ENCODE data around the gene ROBO2. TPM values are rescaled to one million over a fixed set of nuclear protein-coding genes. Genes with fewer than 3 reads are reported as not detected.

Gene ROBO2
- total and polyA plus RNA-seq, 10 donors = 0.41 to 14.8 (median 5.2) TPM

GRCh38 chr3:77546246-77546645 is 506.3 kb downstream of the ROBO2 start:
- H3K4me3 ChIP-seq = no peak overlapping the region
- intact Hi-C loops (cut with DNase I; ENCODE audit: low total_unique reads) = no loop called here
- H3K4me1 ChIP-seq = no peaks in the 10 kb centered on the region
- peaks cover 0 to 8% (median 2%) of the 10 kb centered on the region in 8 donors for H3K9me3 ChIP-seq
- no peaks in the 10 kb centered on the region for H3K36me3 ChIP-seq
- no peak for DNase-seq
- no peak for TF ChIP-seq POLR2A (IDR thresholded peaks at IDR 0.05)
- no peak for TF ChIP-seq POLR2AphosphoS5 (IDR thresholded peaks at IDR 0.05)
- TF ChIP-seq, protein P1, sequence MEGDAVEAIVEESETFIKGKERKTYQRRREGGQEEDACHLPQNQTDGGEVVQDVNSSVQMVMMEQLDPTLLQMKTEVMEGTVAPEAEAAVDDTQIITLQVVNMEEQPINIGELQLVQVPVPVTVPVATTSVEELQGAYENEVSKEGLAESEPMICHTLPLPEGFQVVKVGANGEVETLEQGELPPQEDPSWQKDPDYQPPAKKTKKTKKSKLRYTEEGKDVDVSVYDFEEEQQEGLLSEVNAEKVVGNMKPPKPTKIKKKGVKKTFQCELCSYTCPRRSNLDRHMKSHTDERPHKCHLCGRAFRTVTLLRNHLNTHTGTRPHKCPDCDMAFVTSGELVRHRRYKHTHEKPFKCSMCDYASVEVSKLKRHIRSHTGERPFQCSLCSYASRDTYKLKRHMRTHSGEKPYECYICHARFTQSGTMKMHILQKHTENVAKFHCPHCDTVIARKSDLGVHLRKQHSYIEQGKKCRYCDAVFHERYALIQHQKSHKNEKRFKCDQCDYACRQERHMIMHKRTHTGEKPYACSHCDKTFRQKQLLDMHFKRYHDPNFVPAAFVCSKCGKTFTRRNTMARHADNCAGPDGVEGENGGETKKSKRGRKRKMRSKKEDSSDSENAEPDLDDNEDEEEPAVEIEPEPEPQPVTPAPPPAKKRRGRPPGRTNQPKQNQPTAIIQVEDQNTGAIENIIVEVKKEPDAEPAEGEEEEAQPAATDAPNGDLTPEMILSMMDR (IDR thresholded peaks at IDR 0.05 in 8 of 11, conservative IDR thresholded peaks at IDR 0.05 in 3 of 11) = no peak
- no peak overlapping the region for H3K27ac ChIP-seq
- WGBS, 5 donors = 51 to 68% (median 62%) methylated on average over 3 of the region's 3 CpGs
- H3K27me3 ChIP-seq (replicated peaks in 1 of 7) = no peaks in the 10 kb centered on the region

DNA sequence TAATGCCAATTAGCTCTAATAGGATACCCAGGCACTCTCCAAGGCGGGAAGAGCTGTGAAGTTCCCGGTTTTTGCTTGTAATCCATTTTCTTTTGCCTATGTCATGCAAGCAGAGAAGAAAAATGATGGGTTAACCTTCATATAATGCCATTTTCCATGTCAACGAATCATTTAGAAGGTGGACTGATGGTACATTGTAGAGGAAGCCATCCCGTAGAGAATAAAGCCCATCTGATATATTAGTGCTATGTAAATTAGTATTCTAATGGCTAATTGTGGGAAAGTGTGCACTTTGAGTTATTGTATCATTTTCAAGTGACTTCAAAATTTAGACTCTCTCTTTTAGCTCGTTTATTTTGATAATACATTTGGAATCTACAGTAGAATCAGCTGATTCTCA is 509.1 kb downstream of the ROBO2 start:
- H3K4me3 ChIP-seq = no peak overlapping the region
- peaks cover 0 to 8% (median under 1%) of the 10 kb centered on the region in 8 donors for H3K9me3 ChIP-seq
- no peaks in the 10 kb centered on the region for H3K27me3 ChIP-seq (replicated peaks in 1 of 7)
- no peaks in the 10 kb centered on the region for H3K4me1 ChIP-seq
- TF ChIP-seq, protein P1 (IDR thresholded peaks at IDR 0.05 in 8 of 11, conservative IDR thresholded peaks at IDR 0.05 in 3 of 11) = no peak
- TF ChIP-seq POLR2AphosphoS5 (IDR thresholded peaks at IDR 0.05) (no peak), POLR2A (IDR thresholded peaks at IDR 0.05) (no peak)
- no peaks in the 10 kb centered on the region for H3K36me3 ChIP-seq
- DNase-seq = no peak
- intact Hi-C loops (cut with DNase I; ENCODE audit: low total_unique reads) = no loop called here
- no peak overlapping the region for H3K27ac ChIP-seq
- WGBS, 5 donors = 73 to 86% (median 75%) methylated on average over 5 of the region's 5 CpGs

- WGBS, 5 donors = 56 to 83% (median 78%) methylated on average over 1 of the region's 1 CpG
- no peak for DNase-seq
- Histone ChIP-seq H3K36me3 (no peaks in the 10 kb centered on the region), H3K4me1 (no peaks in the 10 kb centered on the region), H3K4me3 (no peak overlapping the region), H3K27me3 (replicated peaks in 1 of 7) (no peaks in the 10 kb centered on the region), H3K9me3 (peaks cover 0 to 5% (median 0%) of the 10 kb centered on the region in 8 donors), H3K27ac (no peak overlapping the region)
- no peak for TF ChIP-seq POLR2AphosphoS5 (IDR thresholded peaks at IDR 0.05)
- no peak for TF ChIP-seq POLR2A (IDR thresholded peaks at IDR 0.05)
- TF ChIP-seq, protein P1 (IDR thresholded peaks at IDR 0.05 in 8 of 11, conservative IDR thresholded peaks at IDR 0.05 in 3 of 11) = no peak
- intact Hi-C loops (cut with DNase I; ENCODE audit: low total_unique reads) = no loop called here
Measured at GRCh38 chr3:77553240-77553639, 513.3 kb downstream of the ROBO2 start.

DNA sequence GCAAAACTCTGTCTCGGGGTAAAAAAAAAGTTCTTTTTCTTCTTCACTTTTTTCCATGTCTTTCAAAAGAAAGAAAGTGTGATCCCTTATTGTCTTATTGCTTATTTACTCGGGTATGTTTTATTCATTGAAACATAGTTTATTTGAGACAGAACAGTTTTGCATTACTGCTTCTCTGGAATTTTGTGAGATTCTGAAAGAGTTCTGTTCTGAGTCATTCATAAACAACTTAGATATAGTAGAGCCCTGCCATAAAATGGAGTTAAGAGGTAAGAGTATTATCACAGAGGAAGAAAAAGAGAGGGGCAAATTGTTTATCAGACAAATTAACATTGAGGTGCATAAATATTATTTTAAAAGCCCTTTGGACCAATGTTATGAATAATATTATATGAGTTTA is 522.2 kb downstream of the ROBO2 start:
- H3K27ac ChIP-seq = no peak overlapping the region
- H3K4me1 ChIP-seq = no peaks in the 10 kb centered on the region
- H3K9me3 ChIP-seq = peaks cover 0 to 7% (median 0%) of the 10 kb centered on the region in 8 donors
- intact Hi-C loops (cut with DNase I; ENCODE audit: low total_unique reads) = no loop called here
- no peaks in the 10 kb centered on the region for H3K27me3 ChIP-seq (replicated peaks in 1 of 7)
- TF ChIP-seq POLR2AphosphoS5 (IDR thresholded peaks at IDR 0.05) = no peak
- no peak for TF ChIP-seq POLR2A (IDR thresholded peaks at IDR 0.05)
- 74 to 90% (median 81%) methylated on average over 2 of the region's 2 CpGs for WGBS, 5 donors
- no peak for DNase-seq
- H3K4me3 ChIP-seq = no peak overlapping the region
- H3K36me3 ChIP-seq = no peaks in the 10 kb centered on the region

- Histone ChIP-seq H3K36me3 (no peaks in the 10 kb centered on the region), H3K9me3 (peaks cover 0 to 7% (median 0%) of the 10 kb centered on the region in 8 donors), H3K4me1 (no peaks in the 10 kb centered on the region), H3K27me3 (replicated peaks in 1 of 7) (no peaks in the 10 kb centered on the region), H3K4me3 (no peak overlapping the region), H3K27ac (no peak overlapping the region)
- DNase-seq = no peak
- 72 to 86% (median 83%) methylated on average over 1 of the region's 1 CpG for WGBS, 5 donors
- intact Hi-C loops (cut with DNase I; ENCODE audit: low total_unique reads) = no loop called here
- no peak for TF ChIP-seq POLR2A (IDR thresholded peaks at IDR 0.05)
- no peak for TF ChIP-seq POLR2AphosphoS5 (IDR thresholded peaks at IDR 0.05)
- TF ChIP-seq, protein P1 (IDR thresholded peaks at IDR 0.05 in 8 of 11, conservative IDR thresholded peaks at IDR 0.05 in 3 of 11) = no peak
Measured at GRCh38 chr3:77563012-77563411, 523.1 kb downstream of the ROBO2 start.
